Testis (tissue), 2 donors: Measurements from ENCODE around the gene GLCE.

Experiments used
- CTCF ChIP-seq, 3 experiments: fragments of 450-650 bp in 2 of 3; fragments of 200-600 bp in 1 of 3; sonication (generic) in 1 of 3; IDR thresholded peaks; one replicate each; pipeline ENCODE4 v1.5.1; 2016 to 2019; ENCODE audit warnings: antibody characterized with exemption in 3 of 3, mild to moderate bottlenecking in 2 of 3, moderate library complexity in 1 of 3
- POLR2A ChIP-seq: fragments of 450-650 bp; IDR thresholded peaks from one replicate; pipeline ENCODE4 v1.6.1; 2017; ENCODE audit warnings: antibody characterized with exemption, mild to moderate bottlenecking, moderate library complexity

- TF ChIP-seq CTCF (IDR thresholded peaks at IDR 0.05) (no peak), POLR2A (no peak)
Measured at GRCh38 chr15:69285834-69286233, 125.4 kb downstream of the GLCE start.
